CD4-positive, alpha-beta T cell treated with Interleukin-6 for 4 hours (primary cell): ENCODE measurements around the gene LRP8.

Experiments
- DNase-seq: peaks from one replicate; pipeline ENCODE4 v3.0.0-alpha.2; 2020; ENCODE audit warnings: mixed read lengths

LRP8 gene

DNA sequence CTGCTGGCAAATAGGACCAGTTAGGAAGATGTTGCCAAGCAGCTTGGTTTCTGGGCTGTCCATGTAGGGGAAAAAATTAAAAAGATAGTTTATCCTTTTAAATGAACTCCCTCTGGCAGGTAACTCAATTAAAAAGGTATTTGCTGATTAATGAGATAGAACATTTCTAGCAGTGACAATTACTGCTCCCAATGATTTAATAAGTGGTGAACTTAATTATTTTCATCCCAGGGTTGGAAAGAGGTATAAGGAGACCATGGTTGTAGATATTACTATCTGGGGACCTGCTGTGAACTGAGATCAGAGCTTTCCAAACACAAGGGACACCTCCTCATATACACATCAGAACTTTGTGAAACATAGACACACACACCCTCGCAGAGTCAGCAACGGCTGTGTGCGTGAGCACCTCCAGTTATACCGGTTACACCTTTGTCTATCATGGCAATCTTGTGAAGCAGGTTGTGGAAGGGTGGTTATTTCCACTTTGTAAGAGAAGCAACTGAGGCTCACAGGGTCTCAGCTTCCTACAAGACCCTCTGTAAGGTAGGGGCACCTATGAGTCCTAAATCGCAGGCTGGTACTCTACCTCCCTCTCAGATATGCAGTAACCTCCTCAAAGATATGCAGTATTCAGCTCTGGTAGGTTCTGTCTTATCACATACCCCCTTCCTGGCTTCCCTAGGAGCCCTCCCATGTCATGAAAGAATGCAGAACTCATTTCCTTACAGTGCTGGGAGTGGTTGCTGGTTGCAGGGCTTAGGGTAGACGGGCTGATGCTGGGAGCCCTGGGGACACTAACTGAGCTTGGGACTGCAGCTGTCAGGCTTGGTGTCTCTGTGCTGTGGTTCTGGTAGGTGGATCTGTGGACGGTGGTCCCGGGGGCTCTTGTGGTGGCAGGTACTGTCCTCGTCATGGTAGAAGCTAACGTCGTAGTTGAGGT, 71.1 kb downstream of the LRP8 start:
- DNase-seq, result no peak

DNA sequence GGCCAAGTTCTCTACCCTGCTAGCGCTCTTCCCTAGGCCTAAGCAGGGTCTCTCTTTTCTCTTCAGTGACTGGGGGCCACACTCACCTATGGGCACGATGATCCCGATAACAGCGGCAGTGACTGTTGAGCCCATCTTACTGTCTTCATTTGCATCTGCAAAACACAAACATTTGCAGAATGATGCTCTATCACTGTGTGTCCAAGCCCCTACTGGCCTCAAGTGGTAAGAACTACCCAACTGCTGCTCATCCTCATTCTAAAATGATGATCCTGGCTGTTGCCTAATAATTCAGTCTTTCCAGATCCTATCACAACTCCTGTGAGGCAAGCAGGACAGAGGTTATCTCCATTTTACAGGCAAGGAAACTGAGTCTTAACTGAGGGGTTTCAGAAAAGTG, 72.8 kb downstream of the LRP8 start:
- DNase-seq, result no peak

DNA sequence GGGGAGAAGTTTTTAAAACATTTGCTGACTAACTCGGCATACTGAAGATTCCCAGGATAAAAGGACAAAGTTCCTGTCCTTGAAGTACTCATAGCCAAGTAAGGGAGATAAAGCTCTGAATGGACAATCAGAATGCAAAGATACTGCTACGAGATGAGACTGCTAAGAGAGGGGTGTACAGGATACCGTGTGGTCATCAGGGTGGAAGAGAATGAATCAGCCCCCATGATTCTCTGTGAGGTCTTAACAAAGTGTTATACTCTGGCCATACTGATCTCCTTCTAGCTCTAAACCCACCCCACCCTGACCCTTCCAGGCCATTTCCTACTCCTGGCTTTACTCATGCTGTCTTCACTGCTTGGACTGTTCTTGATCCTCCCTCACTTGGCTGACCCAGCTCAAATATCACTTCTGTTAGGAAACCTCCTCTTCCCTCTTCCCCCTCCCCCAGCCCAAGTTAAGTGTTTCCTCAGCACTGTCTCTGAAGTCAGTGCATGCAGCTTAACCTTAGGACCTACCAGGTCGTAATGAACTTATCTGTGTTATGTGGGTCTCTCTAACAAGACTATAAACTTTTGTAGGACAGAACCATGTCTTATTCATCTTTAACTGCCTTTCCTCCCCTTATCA, 73.7 kb downstream of the LRP8 start:
- no peak for DNase-seq

DNA sequence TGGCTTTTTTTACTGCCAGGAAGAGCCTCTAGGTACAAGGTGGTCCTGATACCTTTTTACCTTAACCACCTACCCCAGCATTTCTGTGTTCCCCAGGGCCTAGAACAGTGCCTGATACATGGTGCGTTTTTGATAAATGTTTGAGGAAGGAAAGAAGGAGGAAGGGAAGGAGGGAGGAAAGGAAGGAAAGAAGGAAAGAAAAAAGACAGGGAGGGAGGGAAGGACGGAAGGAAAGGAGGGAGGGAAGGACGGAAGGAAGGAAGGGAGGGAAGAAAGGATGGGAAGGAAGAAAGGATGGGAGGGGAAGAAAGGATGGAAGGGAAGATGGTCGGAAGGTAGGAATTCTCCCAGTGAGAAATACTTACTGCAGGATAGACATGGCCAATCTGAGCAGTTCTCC, 77.5 kb downstream of the LRP8 start:
- DNase-seq, result no peak

DNA sequence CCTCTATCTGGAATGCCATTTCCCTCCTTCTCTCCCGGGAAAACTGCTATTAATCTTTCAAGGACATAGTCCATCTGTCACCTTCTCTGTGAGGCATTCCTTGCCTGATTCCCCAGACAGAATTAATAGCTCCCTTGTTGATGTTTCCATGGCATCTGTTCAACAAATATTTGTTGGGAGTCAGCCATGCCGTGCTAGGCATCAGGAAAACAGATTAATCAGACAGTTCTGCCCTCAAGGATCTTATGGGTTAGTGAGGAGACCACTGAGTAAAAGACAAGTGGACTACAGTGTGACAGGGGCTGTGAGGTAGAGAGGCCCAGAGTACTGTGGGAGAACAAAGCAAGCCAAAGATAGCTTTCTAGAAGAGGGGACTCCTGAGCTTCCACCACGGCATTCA, 78.2 kb downstream of the LRP8 start:
- DNase-seq, result no peak

DNA sequence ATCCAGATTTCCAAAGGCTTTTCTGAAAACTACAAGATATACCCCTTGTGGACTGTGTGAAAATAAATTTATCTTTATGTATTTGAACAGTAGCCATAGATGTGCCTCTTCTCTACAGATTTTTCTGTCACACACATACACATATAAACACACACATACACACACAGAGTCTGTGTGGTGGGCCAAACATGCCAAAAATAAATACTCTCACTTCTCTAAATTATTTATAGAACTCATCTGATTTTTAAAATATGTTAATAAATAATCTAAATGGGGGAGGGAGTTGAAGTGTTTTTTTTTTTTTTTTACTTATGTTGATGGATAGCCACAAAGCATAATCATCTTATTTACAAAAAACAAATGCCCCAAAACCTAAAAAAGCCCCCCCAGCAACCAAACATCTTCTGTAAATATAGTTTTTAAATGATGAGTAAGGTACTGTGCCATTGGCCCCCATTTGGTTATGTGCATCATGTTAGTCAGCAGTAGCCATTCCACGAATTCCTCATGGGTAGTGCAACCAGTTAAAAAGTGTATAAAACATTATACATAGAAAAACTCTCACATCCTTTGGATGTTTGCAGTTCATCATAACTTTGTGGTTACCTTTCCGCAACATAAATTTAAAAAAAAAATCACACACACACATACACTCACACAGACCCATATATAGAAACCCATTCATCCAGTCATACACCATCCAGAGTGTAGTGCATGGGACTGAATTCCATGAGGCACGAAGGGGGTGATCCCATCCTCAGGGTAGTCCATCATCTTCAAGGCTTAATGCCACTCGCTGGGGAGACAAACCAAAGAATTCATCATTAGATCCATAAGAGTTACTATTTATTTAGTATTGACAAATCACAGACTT, 81.4 kb downstream of the LRP8 start:
- no peak for DNase-seq

DNA sequence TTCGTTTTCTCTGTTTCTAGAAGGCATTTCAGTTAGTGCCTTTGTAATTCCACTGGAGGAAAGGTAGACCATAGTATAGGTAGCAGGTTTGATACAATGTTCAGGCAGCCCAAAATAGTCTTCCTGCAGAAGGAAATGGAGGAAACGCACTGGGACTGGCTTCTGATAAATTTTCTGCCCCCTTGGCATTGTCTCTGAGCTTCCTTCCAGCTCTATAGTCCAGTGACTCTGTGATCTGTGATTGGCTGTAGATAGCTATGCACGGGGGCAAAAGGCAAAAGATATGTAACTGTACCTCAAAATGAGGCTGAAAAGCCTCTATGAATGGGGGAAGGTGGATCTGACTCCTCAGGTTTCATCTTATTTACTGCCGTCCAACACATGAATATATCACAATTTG, 83.7 kb downstream of the LRP8 start:
- DNase-seq, result no peak

DNA sequence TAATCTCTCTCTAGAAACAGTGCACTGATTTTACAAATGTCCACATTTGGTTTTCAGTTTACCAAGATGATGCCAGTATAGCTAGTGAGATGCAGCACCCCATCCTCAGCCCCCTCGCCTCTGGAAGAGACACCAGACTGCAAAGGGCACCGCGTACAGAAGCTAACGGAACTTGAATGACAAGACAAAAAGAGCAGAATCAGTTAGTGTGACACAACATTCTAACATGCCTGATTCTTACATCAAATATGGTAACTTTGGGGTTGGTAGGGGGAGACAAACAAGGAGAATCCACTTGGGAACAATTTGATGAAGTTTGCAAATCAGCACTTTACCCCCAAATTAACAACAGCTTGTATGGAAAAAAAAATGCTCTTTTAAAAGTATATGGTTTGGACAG, 85.5 kb downstream of the LRP8 start:
- no peak for DNase-seq

DNA sequence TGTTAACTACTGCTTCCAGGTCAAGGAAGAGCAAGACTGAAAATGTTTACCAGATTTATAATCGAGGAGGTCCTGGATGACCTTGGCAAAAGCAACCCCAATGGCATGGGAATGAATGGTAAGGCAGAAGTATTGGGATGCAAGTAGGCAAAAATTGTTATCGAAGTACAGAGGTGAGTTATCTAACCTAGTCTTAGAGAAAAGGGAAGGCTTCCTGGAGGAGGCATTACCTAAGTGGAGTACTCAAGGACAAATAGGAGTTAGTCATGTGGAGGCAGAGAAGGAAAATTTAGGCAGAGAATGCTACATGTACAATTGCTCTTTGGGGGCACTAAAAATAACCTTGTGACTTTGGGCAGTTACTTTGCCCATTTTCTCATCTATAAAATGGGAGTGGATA, 86.0 kb downstream of the LRP8 start:
- no peak for DNase-seq

DNA sequence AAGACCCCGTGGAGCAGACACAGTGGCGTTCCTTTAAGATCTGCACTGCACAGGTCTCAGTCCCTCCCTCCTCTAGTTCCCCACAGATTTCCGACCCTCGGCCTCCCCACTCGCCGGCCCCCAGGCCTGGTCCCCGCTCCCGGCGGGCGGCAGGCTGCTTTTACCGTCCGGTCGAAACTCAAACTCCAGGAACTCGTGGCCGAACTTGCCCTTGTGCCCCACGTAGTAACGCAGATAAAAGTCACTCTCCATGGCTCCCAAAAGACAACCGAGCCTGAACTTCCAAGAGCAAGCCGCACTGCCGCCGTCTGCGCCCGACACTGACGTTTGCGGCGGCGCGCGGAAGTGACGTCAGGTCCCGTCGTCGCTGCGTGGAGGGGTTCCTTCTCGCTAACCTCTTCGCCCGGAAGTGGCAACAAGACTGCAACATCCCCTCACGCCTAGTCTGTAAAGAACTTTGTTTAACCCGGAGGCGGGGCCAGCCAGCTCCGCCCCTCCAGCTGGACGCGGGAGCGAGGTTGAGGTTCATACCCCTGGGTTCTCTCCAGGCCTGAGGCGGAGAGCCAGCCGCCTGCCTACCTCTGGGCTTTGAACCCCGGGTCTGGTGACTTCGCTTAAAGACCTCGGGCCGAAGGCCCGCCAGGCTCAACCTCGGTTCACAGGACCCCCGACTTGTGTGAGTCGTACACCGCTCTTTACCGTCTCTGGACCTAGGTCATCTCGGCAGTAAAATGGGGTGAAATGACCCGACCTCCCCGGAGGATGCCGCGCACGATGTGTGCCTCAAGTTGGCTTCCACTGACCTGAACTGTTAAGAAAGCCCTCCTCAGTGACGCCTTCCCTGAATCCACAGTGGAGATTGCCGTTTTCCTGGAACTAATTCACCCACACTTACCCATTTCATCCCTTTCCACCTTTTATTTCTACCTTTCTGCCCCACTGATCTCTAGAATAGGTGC, 89.4 kb downstream of the LRP8 start, which contains the start of gene MAGOH:
Gene MAGOH (minus strand): TSS at position 322 of the 959 bp plus-strand sequence. CDS start 70 bp downstream, at position 252.
- DNase-seq, result peak; percentile 94

DNA sequence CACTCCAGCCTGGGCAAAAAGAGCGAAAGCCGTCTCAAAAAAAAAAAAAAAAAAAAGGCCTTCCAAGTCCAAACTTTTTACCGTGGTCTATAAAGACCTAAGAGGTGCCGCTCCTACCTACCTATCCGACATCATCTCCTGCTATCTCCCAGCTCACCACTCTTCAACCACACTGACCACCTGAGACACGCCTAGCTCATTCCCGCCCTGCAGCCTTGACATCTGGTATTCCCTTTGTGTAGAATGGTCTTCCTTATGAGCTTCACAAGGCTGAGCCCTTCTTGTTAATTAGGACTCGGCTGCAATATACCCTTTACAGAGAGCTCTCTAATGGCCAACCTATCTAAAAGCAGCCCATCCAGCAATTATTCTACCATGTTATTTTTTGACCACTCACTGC, 90.2 kb downstream of the LRP8 start:
- no peak for DNase-seq

DNA sequence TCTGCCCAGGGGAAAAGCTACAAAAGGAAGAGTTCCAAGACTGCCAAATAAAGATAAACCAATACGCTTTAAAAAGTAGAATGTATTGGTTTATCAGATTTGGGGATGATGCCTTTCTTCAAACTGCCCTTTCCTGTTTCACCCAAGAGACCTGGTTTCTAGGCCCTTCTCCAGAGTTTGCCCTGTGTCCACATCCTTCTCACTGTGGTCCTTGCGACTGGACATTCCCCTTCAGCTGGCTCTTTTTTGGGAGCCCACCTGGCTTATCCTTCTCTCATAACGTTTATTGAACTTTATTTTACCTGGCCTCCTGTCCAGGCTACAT, 106.9 kb downstream of the LRP8 start:
- DNase-seq, result no peak

DNA sequence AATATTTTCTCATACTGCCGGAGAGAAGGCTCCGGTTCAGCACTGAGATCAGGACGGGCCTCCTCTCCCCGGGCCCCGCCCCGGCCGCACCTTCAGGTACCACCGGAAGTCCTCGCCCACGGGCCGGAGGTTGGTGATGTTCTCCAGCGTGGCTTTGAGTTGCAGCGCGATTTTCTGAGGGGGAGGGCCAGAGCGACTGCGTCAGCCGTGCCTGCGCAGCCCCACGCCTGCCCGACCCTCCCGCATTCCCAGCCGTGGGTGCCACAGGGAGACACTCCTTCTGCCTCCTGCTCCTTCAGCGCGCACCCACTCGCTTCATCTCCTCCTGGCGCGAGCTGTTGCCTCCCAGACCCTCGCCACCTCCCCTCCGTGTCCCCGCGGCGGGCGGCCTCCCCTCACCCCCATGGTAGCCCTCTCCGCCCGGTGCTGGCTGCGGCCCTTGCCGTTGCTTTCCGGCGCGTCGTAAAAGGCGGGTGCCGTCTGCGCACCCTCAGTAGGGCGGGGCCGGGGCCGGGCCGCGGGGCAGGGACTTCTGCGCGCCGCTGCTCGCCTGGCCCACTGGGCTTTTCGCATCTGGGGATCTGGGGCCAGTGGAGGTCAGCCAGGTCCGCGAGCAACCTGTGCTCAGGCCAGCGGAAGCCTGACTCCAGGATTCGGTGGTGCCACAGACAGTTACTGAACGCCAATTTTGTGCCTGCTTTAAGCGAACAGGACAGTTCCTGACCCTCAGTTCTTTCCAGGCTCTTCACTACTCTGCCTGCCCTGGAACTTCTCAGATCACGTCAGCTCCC, 107.5 kb downstream of the LRP8 start, which contains the start of gene CZIB:
Gene CZIB (minus strand): TSS at position 464 of the 791 bp plus-strand sequence. CDS start 59 bp downstream, at position 405.
- DNase-seq, result peak; percentile 92

DNA sequence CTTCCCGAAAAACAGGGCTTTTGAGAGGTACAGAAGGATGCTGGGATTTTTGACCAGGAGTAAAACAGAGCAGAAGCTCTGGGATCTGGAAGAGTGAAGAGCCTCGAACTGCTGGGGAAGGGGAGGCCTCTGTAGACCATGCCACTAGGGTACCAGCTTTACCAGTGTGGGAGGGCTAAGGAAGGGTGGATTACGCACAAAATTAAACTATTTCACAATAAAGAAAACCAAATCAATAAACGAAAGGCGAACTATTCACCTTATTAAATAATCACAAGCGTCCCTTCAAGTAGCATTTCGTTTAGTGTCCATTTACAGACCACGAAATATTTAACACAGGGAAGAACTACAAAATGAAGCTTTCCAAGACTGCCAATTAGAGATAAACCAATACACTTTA, 108.2 kb downstream of the LRP8 start:
- no peak for DNase-seq

DNA sequence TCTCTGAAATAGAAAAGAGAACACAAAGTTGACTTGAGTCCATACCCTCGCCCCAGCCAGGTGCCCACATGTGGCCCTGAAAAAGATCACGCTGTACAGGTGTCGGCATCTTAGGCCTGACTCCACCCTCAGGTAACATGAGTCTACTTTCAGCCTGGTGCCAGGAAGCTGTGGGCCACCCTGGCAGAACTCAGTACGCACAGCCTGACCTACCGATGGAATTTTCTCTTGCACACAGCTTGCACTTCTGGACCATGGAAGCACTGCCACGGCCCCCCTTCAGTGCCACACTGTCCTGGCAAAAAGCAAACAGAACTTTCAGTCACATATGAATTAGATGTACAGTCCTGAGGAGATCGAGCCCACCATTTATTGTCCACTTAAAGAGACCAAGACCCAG, 109.7 kb downstream of the LRP8 start:
- no peak for DNase-seq

DNA sequence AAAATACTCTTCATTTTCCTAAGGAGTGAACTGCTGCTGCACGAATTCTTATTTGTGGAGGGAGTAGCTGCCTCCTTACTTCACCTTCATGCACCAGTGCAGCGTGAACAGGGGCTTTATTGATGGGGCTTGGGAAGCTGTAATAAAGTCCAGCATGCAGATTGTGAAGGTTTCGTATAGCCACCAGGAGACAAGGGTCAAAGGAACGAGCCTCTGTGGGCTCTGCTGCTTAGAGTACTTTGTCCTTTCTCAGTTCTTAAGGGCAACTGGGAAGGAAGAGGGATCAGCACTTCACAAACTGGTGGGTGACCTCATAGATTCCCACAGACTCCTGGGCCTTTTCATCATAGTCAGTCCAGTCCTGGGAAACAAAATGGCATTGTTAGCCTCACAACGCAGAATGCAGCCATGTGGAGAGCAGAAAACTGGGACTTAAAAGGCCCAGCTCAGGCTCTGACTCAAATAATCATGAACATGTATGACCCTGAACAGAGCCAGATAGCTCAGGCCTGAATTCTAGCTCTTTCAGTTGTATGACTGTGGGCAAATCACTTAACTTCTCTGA, 113.4 kb downstream of the LRP8 start:
- no peak for DNase-seq

DNA sequence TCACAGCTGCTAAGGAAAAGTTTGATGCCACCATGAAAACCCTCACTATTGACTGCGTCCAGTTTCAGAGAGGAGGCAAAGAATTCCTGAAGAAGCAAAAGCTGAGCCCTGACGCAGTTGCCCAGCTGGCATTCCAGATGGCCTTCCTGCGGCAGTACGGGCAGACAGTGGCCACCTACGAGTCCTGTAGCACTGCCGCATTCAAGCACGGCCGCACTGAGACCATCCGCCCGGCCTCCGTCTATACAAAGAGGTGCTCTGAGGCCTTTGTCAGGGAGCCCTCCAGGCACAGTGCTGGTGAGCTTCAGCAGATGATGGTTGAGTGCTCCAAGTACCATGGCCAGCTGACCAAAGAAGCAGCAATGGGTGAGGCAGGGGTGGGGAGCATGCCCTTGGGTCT, 116.9 kb downstream of the LRP8 start:
- DNase-seq, result no peak

DNA sequence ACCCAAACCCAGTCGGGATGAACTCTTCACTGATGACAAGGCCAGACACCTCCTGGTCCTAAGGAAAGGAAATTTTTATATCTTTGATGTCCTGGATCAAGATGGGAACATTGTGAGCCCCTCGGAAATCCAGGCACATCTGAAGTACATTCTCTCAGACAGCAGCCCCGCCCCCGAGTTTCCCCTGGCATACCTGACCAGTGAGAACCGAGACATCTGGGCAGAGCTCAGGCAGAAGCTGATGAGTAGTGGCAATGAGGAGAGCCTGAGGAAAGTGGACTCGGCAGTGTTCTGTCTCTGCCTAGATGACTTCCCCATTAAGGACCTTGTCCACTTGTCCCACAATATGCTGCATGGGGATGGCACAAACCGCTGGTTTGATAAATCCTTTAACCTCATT, 117.5 kb downstream of the LRP8 start:
- no peak for DNase-seq

DNA sequence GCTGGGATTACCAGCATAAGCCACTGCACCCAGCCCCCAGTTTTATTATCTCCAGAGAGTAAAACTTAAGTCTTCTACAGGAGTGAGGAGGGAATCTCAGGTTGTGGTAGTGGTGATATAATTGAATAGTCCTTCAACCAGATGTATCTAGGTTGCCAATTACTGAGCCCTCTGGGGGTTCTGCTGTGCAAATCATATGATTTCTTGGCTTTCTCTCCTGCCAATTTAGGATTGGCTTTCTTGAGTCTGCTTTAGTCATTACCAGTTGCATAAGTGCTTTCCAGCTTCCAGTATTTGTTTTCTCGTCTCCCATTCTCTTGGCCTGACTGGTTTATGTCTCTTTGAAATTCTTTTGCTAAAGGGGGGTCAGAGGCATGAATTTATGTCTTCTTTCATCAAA, 120.1 kb downstream of the LRP8 start:
- no peak for DNase-seq

DNA sequence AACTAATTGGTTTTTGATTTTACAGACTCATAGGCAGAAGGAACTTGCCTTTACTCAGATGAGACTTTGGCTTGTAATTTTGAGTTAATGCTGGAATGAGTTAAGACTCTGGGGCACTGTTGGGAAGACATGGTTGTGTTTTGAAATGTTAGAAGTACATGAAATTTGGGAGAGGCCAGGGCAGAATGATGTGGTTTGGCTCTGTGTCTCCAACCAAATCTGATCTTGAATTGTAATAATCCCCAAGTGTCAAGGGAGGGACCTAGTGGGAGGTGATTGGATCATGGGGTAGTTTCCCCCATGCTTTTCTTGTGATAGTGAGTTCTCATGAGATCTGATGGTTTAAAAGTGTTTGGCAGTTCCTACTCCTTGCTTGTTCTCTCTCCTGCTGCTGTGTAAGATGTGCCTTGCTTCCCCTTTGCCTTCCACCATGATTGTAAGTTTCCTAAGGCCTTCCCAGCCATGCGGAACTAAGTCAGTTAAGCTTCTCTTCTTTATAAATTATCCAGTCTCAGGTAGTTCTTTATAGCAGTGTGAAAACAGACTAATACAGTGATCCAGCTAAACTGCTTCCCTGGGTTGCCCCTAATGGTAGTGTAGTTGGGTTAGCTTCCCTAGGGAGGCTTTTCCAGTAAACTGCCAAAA, 121.0 kb downstream of the LRP8 start:
- no peak for DNase-seq
